WERI-Rb-1 (cell line): Measurements from ENCODE around the gene IL17RA.
"Not testable (repeated sequence)": the region's sequence is repeated elsewhere in the genome, so short reads cannot be mapped to it uniquely, and the experiment has no call there.

Experiments
- DNase-seq: peaks from one replicate; pipeline ENCODE4 v3.0.0-alpha.2; 2020
- H3K27ac ChIP-seq: fragments of 250-450 bp; sonication (Bioruptor Pico); 2 replicates; pipeline ENCODE4 v1.5.1; 2020; ENCODE audit warnings: mild to moderate bottlenecking, moderate library complexity
- H3K27me3 ChIP-seq: fragments of 250-450 bp; sonication (Bioruptor Pico); 2 replicates; pipeline ENCODE4 v1.5.1; 2021; ENCODE audit warnings: mild to moderate bottlenecking, low read depth, moderate library complexity; ENCODE audit not compliant: insufficient read depth, severe bottlenecking
- H3K36me3 ChIP-seq: fragments of 250-450 bp; sonication (Bioruptor Pico); 2 replicates; pipeline ENCODE4 v1.5.1; 2020; ENCODE audit warnings: mild to moderate bottlenecking, moderate library complexity
- H3K4me3 ChIP-seq: 2 replicates; pipeline ENCODE4 v1.5.1; 2011; ENCODE audit warnings: low read depth, mild to moderate bottlenecking, control low read depth, low read length
- H3K9me3 ChIP-seq: fragments of 250-450 bp; sonication (Bioruptor Pico); 2 replicates; pipeline ENCODE4 v1.5.1; 2021; ENCODE audit warnings: mild to moderate bottlenecking, moderate library complexity; ENCODE audit not compliant: severe bottlenecking
- TF ChIP-seq, protein P1 (sequence below): IDR thresholded peaks from 2 replicates; pipeline ENCODE4 v1.5.1; 2011; ENCODE audit warnings: low read depth, mild to moderate bottlenecking, control low read depth, inconsistent platforms, low read length

IL17RA gene

DNA sequence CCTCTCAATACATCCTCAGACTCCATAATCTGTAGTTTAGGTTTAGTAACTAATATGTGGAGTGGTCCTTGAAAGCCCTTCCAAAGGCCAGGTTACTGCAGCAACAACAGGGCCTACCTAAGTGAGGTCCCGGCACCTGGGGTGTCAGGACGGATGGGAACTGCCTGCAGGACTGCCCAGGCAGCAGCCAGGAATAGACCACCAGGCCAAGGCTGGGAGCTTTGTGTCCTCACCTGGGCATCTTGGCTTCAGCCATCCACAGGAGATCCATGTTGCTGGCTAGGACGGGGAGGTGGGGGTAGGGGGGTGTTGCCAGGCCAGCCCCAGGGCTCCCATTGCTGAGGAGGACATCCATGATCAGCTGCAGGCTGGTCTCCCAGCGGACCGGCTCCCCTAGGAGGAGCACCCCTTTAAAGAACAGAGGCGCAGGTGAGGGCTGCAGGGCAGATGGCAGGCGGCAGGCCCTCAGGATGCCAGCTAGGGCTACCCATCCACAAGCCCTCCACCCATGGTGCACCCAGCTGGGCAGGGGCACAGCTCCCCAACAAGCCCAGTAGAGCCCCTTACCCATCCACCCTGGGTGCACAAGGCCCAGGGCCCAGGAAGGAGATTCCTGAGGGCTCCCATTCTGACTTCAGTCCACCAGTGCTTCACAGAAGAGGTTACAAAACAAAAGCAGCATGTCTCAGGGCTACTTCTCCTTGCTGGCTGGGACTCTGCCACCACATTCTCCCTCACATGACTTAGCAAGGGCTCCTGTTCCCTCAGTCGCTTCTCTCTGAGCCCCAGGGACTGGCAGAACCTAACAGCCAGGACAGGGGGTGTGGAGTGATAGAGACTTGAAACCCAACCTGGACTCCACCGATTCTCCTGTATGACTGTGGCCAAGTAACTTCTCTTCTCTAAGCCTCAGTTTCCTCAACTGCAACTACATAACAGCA lies 56.3 kb downstream of the IL17RA start:
- no peak overlapping the region for H3K27ac ChIP-seq
- TF ChIP-seq, protein P1, sequence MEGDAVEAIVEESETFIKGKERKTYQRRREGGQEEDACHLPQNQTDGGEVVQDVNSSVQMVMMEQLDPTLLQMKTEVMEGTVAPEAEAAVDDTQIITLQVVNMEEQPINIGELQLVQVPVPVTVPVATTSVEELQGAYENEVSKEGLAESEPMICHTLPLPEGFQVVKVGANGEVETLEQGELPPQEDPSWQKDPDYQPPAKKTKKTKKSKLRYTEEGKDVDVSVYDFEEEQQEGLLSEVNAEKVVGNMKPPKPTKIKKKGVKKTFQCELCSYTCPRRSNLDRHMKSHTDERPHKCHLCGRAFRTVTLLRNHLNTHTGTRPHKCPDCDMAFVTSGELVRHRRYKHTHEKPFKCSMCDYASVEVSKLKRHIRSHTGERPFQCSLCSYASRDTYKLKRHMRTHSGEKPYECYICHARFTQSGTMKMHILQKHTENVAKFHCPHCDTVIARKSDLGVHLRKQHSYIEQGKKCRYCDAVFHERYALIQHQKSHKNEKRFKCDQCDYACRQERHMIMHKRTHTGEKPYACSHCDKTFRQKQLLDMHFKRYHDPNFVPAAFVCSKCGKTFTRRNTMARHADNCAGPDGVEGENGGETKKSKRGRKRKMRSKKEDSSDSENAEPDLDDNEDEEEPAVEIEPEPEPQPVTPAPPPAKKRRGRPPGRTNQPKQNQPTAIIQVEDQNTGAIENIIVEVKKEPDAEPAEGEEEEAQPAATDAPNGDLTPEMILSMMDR, result no peak
- no peaks in the 10 kb centered on the region for H3K9me3 ChIP-seq
- H3K36me3 ChIP-seq, result peaks cover 56% of the 10 kb centered on the region
- no peaks in the 10 kb centered on the region for H3K27me3 ChIP-seq
- no peak for DNase-seq
- no peak overlapping the region for H3K4me3 ChIP-seq

DNA sequence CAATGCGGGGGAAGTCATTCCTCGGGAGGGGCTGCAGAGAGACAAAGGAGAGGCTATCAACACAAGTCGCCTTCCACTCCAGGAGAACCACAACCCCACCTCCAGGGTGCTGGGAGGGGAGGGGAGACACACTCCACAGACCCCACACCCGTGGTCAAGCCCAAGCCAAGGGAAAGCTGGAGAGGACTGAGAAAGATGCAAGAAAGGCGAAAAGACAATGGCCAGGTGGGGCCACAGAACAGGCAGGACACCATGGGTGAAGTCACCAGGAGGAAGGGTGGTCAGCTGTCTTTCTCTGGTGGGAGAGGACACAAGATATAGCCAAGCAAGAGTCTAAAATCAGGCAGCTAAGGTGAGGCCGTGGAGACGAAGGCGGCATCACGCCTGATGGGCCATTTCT lies 58.3 kb downstream of the IL17RA start:
- TF ChIP-seq, protein P1, result no peak
- Histone ChIP-seq H3K36me3 (peaks cover 50% of the 10 kb centered on the region), H3K9me3 (no peaks in the 10 kb centered on the region), H3K4me3 (no peak overlapping the region), H3K27ac (no peak overlapping the region), H3K27me3 (no peaks in the 10 kb centered on the region)
- no peak for DNase-seq

DNA sequence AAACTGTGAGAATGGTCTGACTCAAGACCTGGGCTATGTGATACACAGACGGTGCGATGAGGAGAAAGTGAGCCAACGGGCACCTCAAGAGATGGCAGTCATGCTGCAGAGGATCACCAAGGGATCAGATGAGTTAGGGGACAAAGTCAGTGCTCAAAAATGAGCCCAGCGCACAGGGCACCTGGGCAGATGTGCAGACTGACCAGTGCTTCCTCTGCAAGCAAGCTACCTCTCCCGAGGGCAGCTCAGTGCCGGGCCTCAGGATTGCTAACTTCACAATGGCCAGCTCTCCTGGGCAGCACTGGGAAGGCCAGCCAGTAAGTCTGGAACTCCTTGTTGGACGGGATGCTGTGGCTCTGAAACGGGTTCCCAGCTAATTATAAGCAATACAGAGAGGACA lies 59.0 kb downstream of the IL17RA start:
- Histone ChIP-seq H3K4me3 (no peak overlapping the region), H3K36me3 (peaks cover 46% of the 10 kb centered on the region), H3K9me3 (no peaks in the 10 kb centered on the region), H3K27ac (no peak overlapping the region), H3K27me3 (no peaks in the 10 kb centered on the region)
- no peak for DNase-seq
- TF ChIP-seq, protein P1, result no peak

DNA sequence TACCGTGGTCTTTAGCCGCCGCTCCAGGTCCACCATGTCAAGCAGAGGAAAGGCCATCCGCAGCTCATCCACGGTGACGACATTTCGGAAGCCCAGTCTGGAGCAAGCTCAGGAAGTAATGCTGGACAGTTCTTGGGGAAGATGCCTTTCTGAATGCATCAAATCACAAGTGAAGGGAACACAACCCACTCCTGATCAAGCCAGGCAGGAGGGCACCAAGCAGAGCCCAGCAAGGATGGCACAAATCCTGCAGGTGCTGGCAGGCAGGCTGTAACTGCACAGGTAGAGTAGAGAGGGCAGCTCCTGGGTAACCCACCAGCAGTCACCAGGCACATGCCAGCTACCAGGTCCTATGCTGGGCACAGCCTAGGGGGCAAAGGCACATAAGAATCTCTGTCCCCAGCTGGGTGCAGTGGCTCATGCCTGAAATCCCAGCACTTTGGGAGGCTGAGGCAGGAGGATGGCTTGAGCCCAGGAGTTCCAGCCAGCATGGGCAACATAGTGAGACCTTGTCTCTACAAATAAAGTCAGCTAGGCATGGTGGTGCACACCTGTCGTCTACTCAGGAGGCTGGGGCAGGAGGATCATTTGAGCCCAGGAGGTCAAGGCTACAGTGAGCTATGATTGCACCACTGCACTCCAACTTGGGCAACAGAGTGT lies 60.4 kb downstream of the IL17RA start:
- H3K4me3 ChIP-seq, result no peak overlapping the region
- H3K27ac ChIP-seq, result no peak overlapping the region
- H3K36me3 ChIP-seq, result peaks cover 40% of the 10 kb centered on the region
- DNase-seq, result no peak
- H3K9me3 ChIP-seq, result no peaks in the 10 kb centered on the region
- TF ChIP-seq, protein P1, result no peak
- H3K27me3 ChIP-seq, result no peaks in the 10 kb centered on the region

DNA sequence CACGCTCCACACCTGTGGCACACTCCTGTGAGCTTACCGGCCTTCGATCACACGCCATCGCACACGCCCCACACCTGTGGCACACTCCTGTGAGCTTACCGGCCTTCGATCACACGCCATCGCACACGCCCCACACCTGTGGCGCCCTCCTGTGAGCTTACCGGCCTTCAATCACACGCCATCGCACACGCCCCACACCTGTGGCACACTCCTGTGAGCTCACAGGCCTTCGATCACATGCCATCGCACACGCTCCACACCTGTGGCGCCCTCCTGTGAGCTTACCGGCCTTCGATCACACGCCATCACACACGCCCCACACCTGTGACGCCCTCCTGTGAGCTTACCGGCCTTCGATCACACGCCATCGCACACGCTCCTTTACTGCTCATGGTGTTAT lies 62.7 kb downstream of the IL17RA start:
- peaks cover 26% of the 10 kb centered on the region for H3K36me3 ChIP-seq
- not testable (repeated sequence) for H3K4me3 ChIP-seq, H3K9me3 ChIP-seq, H3K27ac ChIP-seq, H3K27me3 ChIP-seq, DNase-seq

DNA sequence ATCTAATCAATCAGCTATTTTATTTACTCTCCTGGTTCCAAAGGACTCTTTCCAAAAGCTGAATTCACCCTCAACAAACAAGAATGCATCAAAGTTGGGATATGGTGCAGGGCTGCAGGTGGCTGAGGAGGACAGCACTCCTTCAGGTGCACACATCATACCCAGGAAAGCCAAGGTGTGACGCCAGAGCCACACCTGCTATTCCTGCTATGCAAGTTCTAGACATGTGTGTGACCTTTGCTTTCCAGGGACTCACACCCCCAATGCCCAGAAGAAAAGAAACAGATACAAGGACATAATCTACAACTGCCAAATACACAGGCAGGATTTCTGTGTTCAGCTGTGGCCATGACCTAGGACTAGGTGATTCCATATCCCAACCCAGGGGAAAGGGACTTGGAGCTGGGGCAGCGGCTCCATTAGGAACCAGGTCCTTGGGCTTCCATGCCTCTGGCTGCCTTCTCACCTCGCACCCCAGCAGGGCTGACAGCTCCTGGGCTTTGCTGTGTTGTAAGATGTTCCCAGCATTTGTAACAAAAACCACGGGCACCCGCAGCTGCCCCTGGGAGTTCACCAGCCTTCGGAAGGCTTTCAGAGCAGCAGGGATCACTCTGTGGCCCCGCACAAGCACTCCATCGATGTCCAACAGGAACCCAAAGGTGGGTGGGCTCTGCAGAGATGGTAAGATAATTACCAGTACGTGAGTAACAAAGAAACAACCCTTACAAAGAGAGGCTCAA lies 64.4 kb downstream of the IL17RA start:
- H3K9me3 ChIP-seq, result no peaks in the 10 kb centered on the region
- no peak overlapping the region for H3K27ac ChIP-seq
- TF ChIP-seq, protein P1, result no peak
- H3K27me3 ChIP-seq, result no peaks in the 10 kb centered on the region
- no peak overlapping the region for H3K4me3 ChIP-seq
- no peak for DNase-seq
- peaks cover 11% of the 10 kb centered on the region for H3K36me3 ChIP-seq
